Measurements from ENCODE around the gene MTCH1.
"Not testable (repeated sequence)": the region's sequence is repeated elsewhere in the genome, so short reads cannot be mapped to it uniquely, and the experiment has no call there.

The MTCH1 gene

DNA sequence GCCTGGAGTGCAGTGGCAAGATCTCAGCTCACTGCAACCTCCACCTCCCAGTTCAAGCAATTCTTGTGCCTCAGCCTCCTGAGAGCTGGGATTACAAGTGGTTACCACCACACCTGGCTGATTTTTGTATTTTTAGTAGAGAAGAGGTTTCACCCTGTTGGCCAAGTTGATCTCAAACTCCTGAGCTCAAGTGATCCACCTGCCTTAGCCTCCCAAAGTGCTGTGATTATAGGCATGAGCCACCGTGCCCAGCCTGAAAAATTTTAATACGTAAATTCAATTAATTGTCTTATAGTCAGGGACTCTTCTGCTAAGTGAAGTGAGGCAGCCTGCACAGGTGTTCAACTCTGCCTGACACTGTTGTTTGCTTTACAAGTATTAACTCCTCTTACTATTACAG is 4.4 kb upstream of the MTCH1 start:
- intact Hi-C loops (cut with micrococcal nuclease) = not testable (repeated sequence)

DNA sequence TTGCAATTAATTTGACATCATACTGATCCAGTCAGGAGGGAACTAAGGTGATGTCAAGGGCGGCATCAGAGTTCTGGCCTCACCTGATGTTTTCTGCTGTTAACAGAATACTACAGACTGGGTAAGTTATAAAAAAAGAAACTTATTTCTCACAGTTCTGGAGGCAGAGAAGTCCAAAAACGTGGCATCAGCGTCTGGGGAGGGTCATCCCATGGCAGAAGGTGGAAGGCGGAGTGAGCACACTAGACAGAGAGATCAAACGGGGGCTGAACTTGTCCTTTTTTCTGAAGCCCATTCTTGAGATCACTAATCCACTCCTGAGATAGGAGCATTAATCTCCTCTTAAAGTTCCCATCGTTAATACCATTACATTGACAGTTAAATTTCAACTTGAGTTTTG is 3.3 kb upstream of the MTCH1 start:
- Mint-ChIP-seq H3K27ac (no peak overlapping the region), H3K27me3 (peaks cover 2% of the 10 kb centered on the region), H3K4me1 (ENCODE audit: low read depth) (peaks cover 19% of the 10 kb centered on the region), H3K9me3 (no peaks in the 10 kb centered on the region), H3K4me3 (no peak overlapping the region), H3K36me3 (ENCODE audit: low read depth) (peaks cover 13% of the 10 kb centered on the region)
- intact Hi-C loops (cut with micrococcal nuclease) = no loop called here

More for the DNA sequence above, 4.4 kb upstream of the MTCH1 start:
- Mint-ChIP-seq H3K36me3 (ENCODE audit: low read depth) (peaks cover 13% of the 10 kb centered on the region), H3K4me1 (ENCODE audit: low read depth) (peaks cover 19% of the 10 kb centered on the region)
- not testable (repeated sequence) for H3K4me3 Mint-ChIP-seq, H3K9me3 Mint-ChIP-seq, H3K27ac Mint-ChIP-seq, H3K27me3 Mint-ChIP-seq

DNA sequence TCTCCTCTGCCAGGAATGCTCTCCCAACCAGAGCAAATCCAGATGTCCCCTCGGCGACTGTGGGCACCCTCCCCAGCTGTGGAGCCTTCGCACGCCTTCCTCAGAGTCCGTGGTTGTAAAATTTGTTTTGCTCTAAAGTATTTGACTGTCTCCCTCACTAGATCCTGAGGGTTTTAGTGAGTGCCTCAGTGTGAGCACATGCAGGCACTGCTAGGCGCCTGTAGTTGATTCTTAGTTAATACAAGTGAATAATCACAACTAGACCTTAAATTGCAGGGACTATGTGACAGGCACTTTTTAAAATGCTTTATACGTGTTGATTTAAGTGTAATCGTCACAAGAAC is 680 bp upstream of the MTCH1 start:
- intact Hi-C loops (cut with micrococcal nuclease) = loop anchor here (1.0 kb wide), 1 partner anchor 22 kb away; no protein-coding TSS in a partner anchor
- peaks cover 29% of the 10 kb centered on the region for H3K4me1 Mint-ChIP-seq (ENCODE audit: low read depth)
- H3K27ac Mint-ChIP-seq = no peak overlapping the region
- H3K36me3 Mint-ChIP-seq (ENCODE audit: low read depth) = peaks cover 23% of the 10 kb centered on the region
- peaks cover 2% of the 10 kb centered on the region for H3K27me3 Mint-ChIP-seq
- H3K9me3 Mint-ChIP-seq = no peaks in the 10 kb centered on the region
- H3K4me3 Mint-ChIP-seq = no peak overlapping the region

DNA sequence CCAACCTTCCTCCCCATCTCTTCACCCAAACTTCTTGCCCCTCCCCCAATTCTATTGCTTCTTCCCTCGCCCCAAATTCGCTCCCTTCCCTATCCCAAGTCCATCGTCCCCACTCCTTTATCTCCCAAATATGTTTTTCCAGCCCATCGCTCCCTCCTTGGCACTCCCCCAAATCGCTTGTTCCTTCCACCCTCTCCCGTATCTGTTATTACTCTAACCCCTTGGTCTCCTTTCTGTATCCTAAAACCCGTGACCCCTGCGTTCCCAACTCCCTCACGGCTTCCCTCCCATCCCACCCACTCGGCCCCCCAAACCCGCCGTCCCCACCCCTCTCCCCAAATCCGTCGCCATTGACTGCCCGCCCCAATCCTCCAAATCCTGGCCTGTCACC is 584 bp downstream of the MTCH1 start:
- Mint-ChIP-seq H3K9me3 (no peaks in the 10 kb centered on the region), H3K27ac (no peak overlapping the region), H3K4me1 (ENCODE audit: low read depth) (peaks cover 42% of the 10 kb centered on the region), H3K36me3 (ENCODE audit: low read depth) (peaks cover 36% of the 10 kb centered on the region), H3K4me3 (no peak overlapping the region), H3K27me3 (peaks cover 2% of the 10 kb centered on the region)
- intact Hi-C loops (cut with micrococcal nuclease) = no loop called here

DNA sequence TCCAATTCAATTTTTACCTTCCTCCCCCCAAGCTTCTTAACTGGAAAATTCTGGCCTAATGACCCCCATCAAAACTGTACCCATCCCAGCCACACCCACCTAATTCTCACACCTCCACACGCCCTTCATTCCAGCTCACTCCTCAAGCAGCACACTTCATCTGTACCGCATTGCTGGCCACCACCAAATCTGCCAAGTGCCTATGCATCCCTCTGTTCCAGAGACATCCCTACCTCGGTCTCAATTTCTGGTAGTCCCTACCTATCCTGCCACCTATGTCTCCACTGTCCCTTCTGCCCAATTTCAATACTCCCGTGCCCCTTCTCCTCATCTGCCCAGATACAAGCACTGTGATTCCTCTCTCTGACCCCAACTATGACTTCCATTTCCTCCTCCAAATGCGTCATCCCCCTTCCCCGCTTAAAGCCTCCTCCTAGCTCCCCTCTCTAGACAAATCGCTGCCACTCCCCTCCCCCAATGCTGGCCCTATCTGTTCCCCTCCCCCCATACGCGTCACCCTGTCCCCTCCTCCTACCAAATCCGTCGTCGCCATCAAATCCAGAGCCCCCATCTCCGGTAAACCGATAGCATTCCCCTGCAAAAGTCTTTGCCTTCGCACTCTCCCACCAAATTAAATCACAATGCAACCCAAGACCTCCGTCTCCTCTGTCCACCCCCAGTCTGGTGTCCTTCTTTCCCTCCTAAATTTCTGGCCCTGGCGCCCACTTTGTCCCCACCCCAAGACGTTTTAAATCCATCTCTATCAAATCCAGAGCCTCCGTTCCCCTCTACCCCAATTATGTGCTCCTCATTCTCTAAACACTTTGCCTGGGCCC is 1.2 kb downstream of the MTCH1 start:
- peaks cover 48% of the 10 kb centered on the region for H3K4me1 Mint-ChIP-seq (ENCODE audit: low read depth)
- peaks cover 42% of the 10 kb centered on the region for H3K36me3 Mint-ChIP-seq (ENCODE audit: low read depth)
- intact Hi-C loops (cut with micrococcal nuclease) = no loop called here
- no peaks in the 10 kb centered on the region for H3K27me3 Mint-ChIP-seq
- H3K4me3 Mint-ChIP-seq = no peak overlapping the region
- no peak overlapping the region for H3K27ac Mint-ChIP-seq
- no peaks in the 10 kb centered on the region for H3K9me3 Mint-ChIP-seq

DNA sequence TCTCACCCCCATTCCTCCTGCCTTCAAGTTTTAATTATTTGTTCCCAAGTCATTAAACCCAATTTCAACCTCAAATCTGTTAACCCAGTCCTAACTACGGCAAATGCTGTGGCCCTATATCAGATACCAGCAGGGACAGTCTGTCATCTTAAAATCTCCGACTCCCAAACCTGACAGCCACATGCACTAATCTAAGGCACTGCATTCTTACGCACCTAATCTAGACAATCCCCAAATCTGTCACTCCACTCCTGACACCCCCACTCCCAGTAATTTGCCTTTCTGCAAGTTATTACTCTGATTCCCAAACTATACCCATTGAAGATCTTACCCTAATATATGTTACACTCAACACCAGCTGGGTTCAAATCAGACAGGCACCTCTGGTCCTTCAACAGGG is 2.5 kb downstream of the MTCH1 start:
- Mint-ChIP-seq H3K4me1 (ENCODE audit: low read depth) (peaks cover 59% of the 10 kb centered on the region), H3K36me3 (ENCODE audit: low read depth) (peaks cover 55% of the 10 kb centered on the region), H3K27me3 (no peaks in the 10 kb centered on the region), H3K9me3 (no peaks in the 10 kb centered on the region), H3K27ac (no peak overlapping the region), H3K4me3 (no peak overlapping the region)
- intact Hi-C loops (cut with micrococcal nuclease) = no loop called here

DNA sequence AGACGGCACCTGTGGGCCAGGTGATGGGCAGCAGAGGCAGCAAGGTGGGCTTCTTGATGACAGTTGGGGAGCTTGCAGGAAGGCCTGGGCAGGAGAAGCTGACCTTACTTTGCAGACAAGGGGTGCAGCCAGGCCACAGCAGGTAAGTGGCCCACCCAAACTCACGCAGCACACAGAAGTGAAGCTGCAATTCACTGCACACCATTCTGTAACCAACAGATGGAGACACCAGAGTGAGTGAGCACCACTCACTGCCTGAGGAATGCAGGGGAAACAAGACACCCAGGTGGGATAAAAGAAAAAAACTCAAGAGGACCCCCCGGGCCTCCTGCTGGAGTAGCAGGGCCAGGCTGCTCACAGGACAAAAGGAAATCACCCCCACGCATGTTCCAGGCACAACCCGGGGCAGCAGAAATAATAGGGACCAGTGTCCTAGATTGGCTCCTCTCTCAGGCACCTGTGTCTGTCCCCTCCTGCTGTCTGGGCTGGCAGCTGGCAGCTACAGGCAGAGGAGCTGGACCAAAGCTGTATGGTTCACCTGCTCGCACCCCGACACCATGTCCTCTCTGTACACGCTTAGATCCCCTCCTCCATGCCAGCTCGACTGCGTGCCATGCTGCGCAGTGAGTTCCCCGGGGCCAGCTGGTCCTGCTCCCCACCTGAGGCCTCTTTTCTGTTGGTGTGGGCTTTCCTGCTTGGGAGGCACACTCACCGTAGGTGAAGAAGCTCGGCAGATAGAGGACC is 4.9 kb downstream of the MTCH1 start:
- H3K4me3 Mint-ChIP-seq = no peak overlapping the region
- peaks cover 47% of the 10 kb centered on the region for H3K4me1 Mint-ChIP-seq (ENCODE audit: low read depth)
- intact Hi-C loops (cut with micrococcal nuclease) = no loop called here
- no peaks in the 10 kb centered on the region for H3K27me3 Mint-ChIP-seq
- no peak overlapping the region for H3K27ac Mint-ChIP-seq
- no peaks in the 10 kb centered on the region for H3K9me3 Mint-ChIP-seq
- peaks cover 67% of the 10 kb centered on the region for H3K36me3 Mint-ChIP-seq (ENCODE audit: low read depth)

DNA sequence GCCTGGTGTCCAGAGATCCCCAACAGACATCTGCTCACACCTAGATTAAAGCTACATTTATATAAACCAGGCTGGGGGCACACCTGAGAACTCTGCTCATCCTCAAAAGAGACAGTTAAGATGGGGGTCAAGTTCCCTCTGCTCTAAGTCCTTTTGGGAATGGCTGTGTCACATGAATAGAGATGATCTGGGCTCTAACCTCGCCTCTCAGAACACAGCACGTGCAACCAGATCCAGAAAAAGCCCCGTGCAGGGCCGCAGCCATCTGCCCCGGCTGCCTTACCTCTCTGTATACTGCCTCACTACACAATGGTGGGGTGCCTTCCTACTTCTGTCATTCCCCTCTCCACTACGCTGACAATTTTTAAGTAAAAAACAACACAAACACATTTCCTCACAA is 5.9 kb downstream of the MTCH1 start:
- Mint-ChIP-seq H3K4me3 (no peak overlapping the region), H3K4me1 (ENCODE audit: low read depth) (peaks cover 47% of the 10 kb centered on the region), H3K9me3 (no peaks in the 10 kb centered on the region), H3K27me3 (no peaks in the 10 kb centered on the region), H3K27ac (no peak overlapping the region), H3K36me3 (ENCODE audit: low read depth) (peaks cover 76% of the 10 kb centered on the region)
- intact Hi-C loops (cut with micrococcal nuclease) = no loop called here

DNA sequence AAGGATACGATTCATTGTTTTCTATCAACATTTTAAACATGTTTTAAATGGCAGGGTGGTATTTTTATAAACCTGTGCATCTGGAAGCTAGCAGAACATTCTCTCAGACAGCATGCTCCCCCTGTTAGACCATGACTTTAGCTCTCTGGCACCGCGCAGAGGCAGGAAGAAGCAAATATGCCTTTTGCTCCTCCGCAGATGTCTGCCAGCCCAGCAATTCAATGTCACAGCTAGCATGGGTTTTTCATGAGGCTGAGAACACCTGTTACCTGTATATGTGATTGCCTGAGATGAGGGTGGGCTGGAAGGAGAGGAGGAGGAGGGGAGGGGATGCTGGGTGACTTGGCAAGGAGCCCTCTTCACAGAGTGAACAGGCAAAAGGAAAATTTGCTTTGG is 6.7 kb downstream of the MTCH1 start:
- Mint-ChIP-seq H3K9me3 (no peaks in the 10 kb centered on the region), H3K36me3 (ENCODE audit: low read depth) (peaks cover 84% of the 10 kb centered on the region), H3K27me3 (no peaks in the 10 kb centered on the region), H3K27ac (no peak overlapping the region), H3K4me3 (no peak overlapping the region), H3K4me1 (ENCODE audit: low read depth) (peaks cover 47% of the 10 kb centered on the region)
- intact Hi-C loops (cut with micrococcal nuclease) = loop anchor here (5.0 kb wide), 1 partner anchor 38 kb away; no protein-coding TSS in a partner anchor

DNA sequence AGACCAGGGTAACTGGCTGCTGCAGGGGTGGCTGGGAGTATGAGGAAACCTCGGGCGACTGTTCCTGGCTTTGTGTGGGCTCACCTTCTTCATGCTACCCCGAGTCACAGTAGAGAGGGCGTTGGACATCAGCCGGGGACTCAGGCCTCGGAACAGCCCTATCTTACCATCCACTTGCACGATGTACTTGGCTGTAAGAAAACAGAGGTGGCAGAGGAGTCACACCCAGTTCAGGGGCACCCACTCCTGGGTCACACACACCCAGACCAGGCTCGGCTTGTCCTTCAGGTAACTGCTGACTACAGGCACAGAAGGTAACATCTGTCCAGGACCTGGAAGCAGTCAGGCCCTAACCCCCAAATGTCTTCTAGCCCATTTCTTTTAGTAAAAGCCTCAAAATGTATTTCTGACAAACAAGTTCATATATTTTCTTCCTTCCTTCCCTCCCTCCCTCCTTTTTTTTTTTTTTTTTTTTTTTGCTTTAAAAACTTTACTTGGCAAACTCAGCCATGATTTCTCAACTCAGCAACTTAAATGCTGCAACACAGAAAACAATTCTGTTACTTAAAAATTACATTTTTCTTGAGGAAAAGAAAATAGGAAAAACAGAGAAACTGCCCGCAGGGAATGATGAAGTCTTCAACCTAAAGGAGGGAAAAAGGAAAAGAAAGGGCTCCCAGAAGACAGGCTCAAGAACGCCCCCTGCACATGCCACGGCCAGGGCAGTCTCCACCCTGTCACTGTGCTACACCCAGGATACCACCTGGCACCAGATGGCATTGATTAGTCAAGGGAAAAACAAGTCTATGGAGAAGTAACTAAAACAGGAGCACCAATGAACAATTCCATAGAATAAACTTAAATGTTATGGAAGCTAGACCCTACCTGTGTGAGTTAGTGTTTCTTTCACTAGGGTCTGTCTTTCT is 7.3 kb downstream of the MTCH1 start:
- intact Hi-C loops (cut with micrococcal nuclease) = loop anchor here (5.0 kb wide), 1 partner anchor 39 kb away; no protein-coding TSS in a partner anchor
- Mint-ChIP-seq H3K9me3 (no peaks in the 10 kb centered on the region), H3K4me3 (no peak overlapping the region), H3K4me1 (ENCODE audit: low read depth) (peaks cover 47% of the 10 kb centered on the region), H3K36me3 (ENCODE audit: low read depth) (peaks cover 90% of the 10 kb centered on the region), H3K27ac (no peak overlapping the region), H3K27me3 (no peaks in the 10 kb centered on the region)

DNA sequence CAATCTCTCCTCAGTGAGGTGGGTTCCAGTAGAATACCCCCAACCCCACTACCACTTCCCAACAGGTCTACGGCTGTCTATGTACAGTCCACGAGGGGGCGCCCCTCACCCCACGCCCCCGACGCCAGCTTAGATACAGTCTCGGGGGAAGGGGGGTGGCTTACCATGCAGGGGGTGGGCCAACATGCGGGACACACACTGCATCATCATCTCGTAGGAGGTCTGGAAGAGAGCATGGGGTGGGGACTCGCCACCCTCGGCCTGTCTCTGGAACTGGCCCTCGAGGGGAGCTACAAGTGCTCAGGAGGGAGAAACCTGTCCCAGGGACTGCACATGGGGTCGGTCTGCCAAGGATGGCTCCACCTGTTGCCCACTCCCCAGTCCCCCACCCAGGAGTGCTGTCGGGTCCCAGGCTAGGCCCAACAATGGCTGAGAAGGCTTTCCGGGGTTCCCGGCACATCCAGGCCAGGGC is 8.5 kb downstream of the MTCH1 start:
- Mint-ChIP-seq H3K4me3 (no peak overlapping the region), H3K9me3 (no peaks in the 10 kb centered on the region), H3K36me3 (ENCODE audit: low read depth) (peaks cover 100% of the 10 kb centered on the region), H3K27me3 (no peaks in the 10 kb centered on the region), H3K4me1 (ENCODE audit: low read depth) (peaks cover 44% of the 10 kb centered on the region), H3K27ac (no peak overlapping the region)
- intact Hi-C loops (cut with micrococcal nuclease) = loop anchor here (5.0 kb wide), 1 partner anchor 40 kb away; no protein-coding TSS in a partner anchor

DNA sequence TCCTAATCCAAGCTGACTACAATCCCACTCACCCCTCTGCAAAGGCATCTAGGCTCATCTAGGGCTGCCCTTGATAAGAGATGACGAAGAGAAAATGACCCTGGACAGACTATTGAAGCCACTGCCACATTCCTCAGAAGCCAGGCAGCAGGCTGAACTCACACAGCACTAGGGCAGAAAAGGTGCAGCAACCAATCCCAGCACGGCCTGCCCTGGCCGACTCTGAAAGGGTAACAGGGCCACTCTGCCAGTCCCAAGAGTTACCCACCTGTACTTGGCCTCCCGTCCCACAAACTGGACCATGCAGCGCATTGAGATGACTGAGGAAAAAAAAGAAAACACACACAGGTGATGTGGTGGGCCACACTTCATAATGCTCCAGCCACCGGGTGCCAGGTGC is 9.1 kb downstream of the MTCH1 start:
- intact Hi-C loops (cut with micrococcal nuclease) = loop anchor here (5.0 kb wide), 1 partner anchor 40 kb away; no protein-coding TSS in a partner anchor
- Mint-ChIP-seq H3K27me3 (no peaks in the 10 kb centered on the region), H3K36me3 (ENCODE audit: low read depth) (peaks cover 100% of the 10 kb centered on the region), H3K9me3 (no peaks in the 10 kb centered on the region), H3K4me1 (ENCODE audit: low read depth) (peaks cover 39% of the 10 kb centered on the region), H3K4me3 (no peak overlapping the region), H3K27ac (no peak overlapping the region)

DNA sequence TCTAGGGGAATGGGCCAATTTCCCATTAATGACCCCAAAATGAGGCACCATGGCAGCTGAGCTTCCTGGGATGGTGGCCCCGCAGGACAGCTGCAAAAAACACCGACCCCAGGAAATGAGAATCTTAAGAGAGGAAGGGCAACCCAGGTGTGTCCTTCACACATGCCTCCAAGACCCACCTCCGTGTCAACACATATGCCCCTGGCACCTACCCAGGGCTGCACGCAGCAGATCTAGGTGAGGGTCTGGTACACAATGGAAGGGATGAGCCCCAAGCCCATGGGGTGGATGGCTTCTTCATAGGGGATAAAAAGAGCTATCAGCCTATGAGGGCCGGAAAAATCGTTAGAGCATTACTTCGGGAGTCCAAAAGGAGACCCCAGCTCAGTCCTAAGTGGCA is 9.5 kb downstream of the MTCH1 start:
- Mint-ChIP-seq H3K4me3 (no peak overlapping the region), H3K27me3 (no peaks in the 10 kb centered on the region), H3K9me3 (no peaks in the 10 kb centered on the region), H3K4me1 (ENCODE audit: low read depth) (peaks cover 34% of the 10 kb centered on the region), H3K27ac (no peak overlapping the region), H3K36me3 (ENCODE audit: low read depth) (peaks cover 100% of the 10 kb centered on the region)
- intact Hi-C loops (cut with micrococcal nuclease) = loop anchor here (5.0 kb wide), 1 partner anchor 41 kb away; no protein-coding TSS in a partner anchor
